ENCODE results near the gene CAB39.

GRCh38 chr2:230864122-230864604 lies 151.5 kb downstream of the CAB39 start:
- no peak for TF ChIP-seq CTCF (IDR thresholded peaks at IDR 0.05)
- no peak for TF ChIP-seq POLR2A (IDR thresholded peaks at IDR 0.05)
